Spleen (tissue), 11 donors: Measurements from ENCODE around the gene CD320. TPM values are rescaled to one million over a fixed set of nuclear protein-coding genes. Genes with fewer than 3 reads are reported as not detected.

Source experiments
- DNase-seq: peaks from one replicate; pipeline ENCODE4 v3.0.0-alpha.2; 2020
- H3K27ac ChIP-seq, 8 donors: fragments of 200-600 bp; sonication (generic) in 7 of 8; 1 replicate in 4 of 8; 2 replicates in 4 of 8; pipeline versions ENCODE4 v1.5.0 to v1.8.0; 2016 to 2021; ENCODE audit warnings: inconsistent platforms in 4 of 8, mild to moderate bottlenecking in 4 of 8, moderate library complexity in 1 of 8
- H3K27me3 ChIP-seq, 7 donors: fragments of 200-600 bp; sonication (generic) in 6 of 7; replicated peaks in 1 of 7; 1 replicate in 4 of 7; 2 replicates in 3 of 7; pipeline versions ENCODE4 v1.5.0 to v1.8.0; 2016 to 2021; ENCODE audit warnings: inconsistent platforms in 3 of 7, mild to moderate bottlenecking in 1 of 7
- H3K36me3 ChIP-seq, 6 donors: fragments of 200-600 bp; sonication (generic) in 5 of 6; 1 replicate in 4 of 6; 2 replicates in 2 of 6; pipeline versions ENCODE4 v1.5.0 to v1.8.0; 2016 to 2021; ENCODE audit warnings: inconsistent platforms in 2 of 6
- H3K4me1 ChIP-seq, 6 donors: fragments of 200-600 bp; sonication (generic) in 5 of 6; 1 replicate in 3 of 6; 2 replicates in 3 of 6; pipeline versions ENCODE4 v1.5.0 to v1.8.0; 2016 to 2021; ENCODE audit warnings: inconsistent platforms in 3 of 6
- H3K4me3 ChIP-seq, 8 donors: fragments of 200-600 bp; sonication (generic) in 7 of 8; 1 replicate in 4 of 8; 2 replicates in 4 of 8; pipeline versions ENCODE4 v1.5.0 to v1.8.0; 2016 to 2021; ENCODE audit warnings: inconsistent platforms in 4 of 8, mild to moderate bottlenecking in 4 of 8, moderate library complexity in 2 of 8
- H3K9me3 ChIP-seq, 8 donors: fragments of 200-600 bp; sonication (generic) in 7 of 8; 1 replicate in 4 of 8; 2 replicates in 4 of 8; pipeline versions ENCODE4 v1.5.0 to v1.8.0; 2016 to 2021; ENCODE audit warnings: inconsistent platforms in 4 of 8
- CTCF ChIP-seq, 11 experiments: fragments of 200-600 bp in 7 of 11; fragments of 450-650 bp in 4 of 11; sonication (generic) in 4 of 11; IDR thresholded peaks in 8 of 11; conservative IDR thresholded peaks in 3 of 11; 1 replicate in 7 of 11; 2 replicates in 4 of 11; pipeline versions ENCODE4 v1.4.0 to v1.8.0; 2016 to 2021; ENCODE audit warnings: antibody characterized with exemption in 11 of 11, inconsistent platforms in 4 of 11, mild to moderate bottlenecking in 1 of 11
- POLR2A ChIP-seq, 3 donors: fragments of 450-650 bp; IDR thresholded peaks; one replicate each; pipeline ENCODE4 v1.5.1; 2017; ENCODE audit warnings: antibody characterized with exemption in 3 of 3, mild to moderate bottlenecking in 1 of 3
- POLR2AphosphoS5 ChIP-seq, 3 donors: sonication (generic); formaldehyde crosslinking; IDR thresholded peaks; one replicate each; pipeline ENCODE4 v1.5.1; 2017; ENCODE audit warnings: antibody characterized with exemption in 3 of 3
- WGBS, 5 donors: extraction: QIAGEN DNeasy Blood & Tissue Kit in 3 of 5; methylation state at CpG; one replicate each; pipeline versions ENCODE4 v1.1.5 to v1.1.7; 2013 to 2018; 5-methylcytosine and 5-hydroxymethylcytosine counted together
- intact Hi-C: fragments of 100-400 bp; cut with DNase I; formaldehyde crosslinking; loops from one replicate; pipeline ENCODE4 v1.15.0; 2023; ENCODE audit warnings: low total_unique reads
- polyA plus RNA-seq, 3 donors: library from polyadenylated mRNA; stranded (reverse); fragments of 200-250 nt; gene quantifications; one replicate each; pipeline ENCODE4 v1.2.1, GENCODE V29; 2013
- total RNA-seq, 7 donors: library from RNA; depleted of rRNA in 3 of 7; stranded (reverse); fragments of >200 nt in 3 of 7; fragmentation: NEBNext Ultra II Directional in 4 of 7; extraction: Animal tissue kit (Norgen Biotek cat#: 25700) in 4 of 7; gene quantifications; one replicate each; pipeline versions ENCODE4 v1.1.0 to v1.2.1, GENCODE V29; 2016 to 2021
- donor health status: healthy with polysubstance abuse.
- donor health status: DM: no; HTN: no; CAD: no; lungs with moderate emphysema.
- donor health status: DM: no; HTN: no; CAD: no.
- donor health status: Bipolar disorder and iron deficiency.
- donor health status: healthy.
- donor health status: DM: no; HTN: no; CAD: no.
- donor health status: DM: yes; HTN: yes; CAD: no.

The CD320 gene
- total and polyA plus RNA-seq, 10 donors: 26.6 to 131 (median 43.2) TPM

- WGBS, 5 donors: 53 to 100% (median 82%) methylated on average over 1 of the region's 1 CpG
- no peak overlapping the region for H3K4me3 ChIP-seq
- DNase-seq: no peak
- H3K4me1 ChIP-seq: peaks cover 26 to 58% (median 53%) of the 10 kb centered on the region in 6 donors
- H3K27me3 ChIP-seq: no peaks in the 10 kb centered on the region
- TF ChIP-seq CTCF (IDR thresholded peaks at IDR 0.05 in 8 of 11, conservative IDR thresholded peaks at IDR 0.05 in 3 of 11): no peak
- TF ChIP-seq POLR2AphosphoS5 (IDR thresholded peaks at IDR 0.05): peak in 1 of 3 donors; percentile 20
- no peak for TF ChIP-seq POLR2A (IDR thresholded peaks at IDR 0.05)
- intact Hi-C loops: no loop called here
- H3K9me3 ChIP-seq: no peaks in the 10 kb centered on the region
- peak overlapping the region in 7 of 8 donors; percentile 4 to 96 (median 70) for H3K27ac ChIP-seq
- H3K36me3 ChIP-seq: peaks cover 0 to 47% (median 16%) of the 10 kb centered on the region in 6 donors
These were observed 15.6 kb upstream of the CD320 start for GRCh38 chr19:8323781-8324185.

DNA sequence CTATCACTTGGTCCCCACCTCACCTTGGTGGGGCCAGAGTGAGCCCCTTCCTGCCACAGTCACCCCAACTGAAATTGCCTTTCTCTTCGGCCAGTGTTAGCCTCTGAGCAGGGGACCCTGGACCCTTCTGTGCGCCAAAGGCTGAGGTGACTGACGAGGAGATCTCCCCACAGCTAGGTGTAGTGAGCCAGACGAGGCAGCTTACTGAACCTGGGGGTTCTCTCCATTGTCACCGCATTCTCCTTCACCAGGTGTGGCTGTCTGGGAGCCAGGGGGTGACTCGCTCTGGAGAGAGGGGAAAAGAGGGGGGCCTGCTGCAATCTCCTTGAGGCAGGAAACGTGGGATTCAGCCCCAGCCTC, 14.5 kb upstream of the CD320 start:
- H3K27me3 ChIP-seq: no peaks in the 10 kb centered on the region
- 49 to 77% (median 67%) methylated on average over 7 of the region's 7 CpGs for WGBS, 5 donors
- TF ChIP-seq POLR2AphosphoS5 (IDR thresholded peaks at IDR 0.05) (no peak), POLR2A (IDR thresholded peaks at IDR 0.05) (no peak), CTCF (IDR thresholded peaks at IDR 0.05 in 8 of 11, conservative IDR thresholded peaks at IDR 0.05 in 3 of 11) (no peak)
- H3K9me3 ChIP-seq: no peaks in the 10 kb centered on the region
- DNase-seq: no peak
- peak overlapping the region in 6 of 8 donors; percentile 22 to 96 (median 92) for H3K27ac ChIP-seq
- intact Hi-C loops: no loop called here
- H3K4me1 ChIP-seq: peaks cover 26 to 69% (median 56%) of the 10 kb centered on the region in 6 donors
- H3K4me3 ChIP-seq: peak overlapping the region; percentile 75 to 98 (median 86)
- H3K36me3 ChIP-seq: peaks cover 0 to 49% (median 16%) of the 10 kb centered on the region in 6 donors

DNA sequence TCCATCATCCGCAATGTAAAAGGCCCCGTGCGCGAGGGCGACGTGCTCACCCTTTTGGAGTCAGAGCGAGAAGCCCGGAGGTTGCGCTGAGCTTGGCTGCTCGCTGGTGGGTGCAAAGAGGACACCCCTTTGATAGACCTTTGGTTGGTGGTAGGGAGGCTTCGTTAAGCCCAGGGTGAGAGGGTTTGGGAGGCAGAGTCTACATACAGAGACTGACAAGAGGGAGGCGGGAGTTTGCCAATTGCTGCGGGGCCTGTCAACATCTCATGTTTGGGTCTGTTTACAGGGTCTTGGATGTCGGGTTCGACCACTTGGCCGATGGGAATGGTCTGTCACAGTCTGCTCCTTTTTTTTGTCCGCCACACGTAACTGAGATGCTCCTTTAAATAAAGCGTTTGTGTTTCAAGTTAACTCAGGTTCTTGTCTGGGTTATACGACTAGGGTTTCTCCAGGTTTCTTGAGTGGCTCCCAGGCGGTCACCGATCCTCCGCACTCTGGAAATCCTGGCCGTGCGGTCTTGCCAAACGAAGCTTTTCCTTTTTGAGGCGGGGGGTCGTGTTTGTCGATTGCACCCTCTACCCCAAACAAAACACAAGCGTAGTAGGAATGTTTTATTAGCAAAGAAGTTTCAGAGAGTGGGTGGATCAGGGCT, 14.0 kb upstream of the CD320 start:
- peaks cover 26 to 75% (median 59%) of the 10 kb centered on the region in 6 donors for H3K4me1 ChIP-seq
- H3K4me3 ChIP-seq: peak overlapping the region; percentile 75 to 98 (median 86)
- H3K27me3 ChIP-seq: no peaks in the 10 kb centered on the region
- no peaks in the 10 kb centered on the region for H3K9me3 ChIP-seq
- H3K36me3 ChIP-seq: peaks cover 0 to 50% (median 16%) of the 10 kb centered on the region in 6 donors
- DNase-seq: no peak
- peak overlapping the region; percentile 85 to 96 (median 92) for H3K27ac ChIP-seq
- TF ChIP-seq POLR2A (IDR thresholded peaks at IDR 0.05) (no peak), CTCF (IDR thresholded peaks at IDR 0.05 in 8 of 11, conservative IDR thresholded peaks at IDR 0.05 in 3 of 11) (no peak), POLR2AphosphoS5 (IDR thresholded peaks at IDR 0.05) (no peak)
- 18 to 33% (median 25%) methylated on average over 30 of the region's 30 CpGs for WGBS, 5 donors
- intact Hi-C loops: no loop called here
